ENCODE measurements around the gene LTO1.

- no peak for TF ChIP-seq CTCF (IDR thresholded peaks at IDR 0.05; ENCODE audit: insufficient read depth, low read length)
- no peak for TF ChIP-seq REST (IDR thresholded peaks at IDR 0.05; ENCODE audit: insufficient replicate concordance, low read depth)
These were observed 31.5 kb downstream of the LTO1 start for GRCh38 chr11:69643646-69644045.

All from HL-60 (cell line).